ENCODE data around the gene ACP2. TPM values are rescaled to one million over a fixed set of nuclear protein-coding genes. Genes with fewer than 3 reads are reported as not detected.
A peak's percentile ranks its signal among the peaks of the same experiment; 100 is the strongest.

ACP2 gene
- total RNA-seq, 4 donors from 2014 or later = 22.9 to 28.0 (median 24.6) TPM

- Histone ChIP-seq H3K4me1 (no peaks in the 10 kb centered on the region), H3K27me3 (no peaks in the 10 kb centered on the region), H3K27ac (no peak overlapping the region), H3K36me3 (peaks cover 93% of the 10 kb centered on the region), H3K9me3 (no peaks in the 10 kb centered on the region), H3K4me3 (no peak overlapping the region)
- 91% methylated on average over 4 of the region's 4 CpGs for WGBS
- no peak for DNase-seq (ENCODE audit: low spot score in 2 of 2)
- TF ChIP-seq POLR2AphosphoS5 (IDR thresholded peaks at IDR 0.05) = no peak
- no peak for TF ChIP-seq EP300 (IDR thresholded peaks at IDR 0.05)
- TF ChIP-seq POLR2A (IDR thresholded peaks at IDR 0.05) = no peak
- no peak for TF ChIP-seq CTCF (IDR thresholded peaks at IDR 0.05)
Measured at GRCh38 chr11:47278769-47279168, 30.2 kb upstream of the ACP2 start.

DNA sequence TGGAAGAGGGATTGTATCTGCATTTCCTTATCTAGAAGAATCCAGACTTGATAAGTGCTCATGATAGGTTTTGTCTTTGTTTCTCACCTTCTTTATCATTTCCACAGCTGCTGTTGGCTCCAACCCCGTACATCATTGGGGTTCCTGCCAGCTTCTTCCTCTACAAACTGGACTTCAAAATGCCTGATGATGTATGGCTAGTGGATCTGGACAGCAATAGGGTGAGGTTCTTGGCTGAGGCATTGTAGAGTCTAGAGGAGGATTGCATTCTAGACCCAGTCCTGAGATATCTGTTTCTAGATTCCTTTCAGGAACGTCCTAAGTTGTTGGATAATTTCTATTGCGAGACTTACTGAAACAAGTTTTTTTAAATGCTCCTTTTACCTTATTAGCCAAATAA, 29.4 kb upstream of the ACP2 start:
- Histone ChIP-seq H3K9me3 (no peaks in the 10 kb centered on the region), H3K27ac (no peak overlapping the region), H3K27me3 (no peaks in the 10 kb centered on the region), H3K36me3 (peaks cover 86% of the 10 kb centered on the region), H3K4me3 (no peak overlapping the region), H3K4me1 (no peaks in the 10 kb centered on the region)
- no peak for DNase-seq (ENCODE audit: low spot score in 2 of 2)
- TF ChIP-seq EP300 (IDR thresholded peaks at IDR 0.05) (no peak), POLR2A (IDR thresholded peaks at IDR 0.05) (no peak), CTCF (IDR thresholded peaks at IDR 0.05) (no peak), POLR2AphosphoS5 (IDR thresholded peaks at IDR 0.05) (no peak)
- 85% methylated on average over 3 of the region's 3 CpGs for WGBS

DNA sequence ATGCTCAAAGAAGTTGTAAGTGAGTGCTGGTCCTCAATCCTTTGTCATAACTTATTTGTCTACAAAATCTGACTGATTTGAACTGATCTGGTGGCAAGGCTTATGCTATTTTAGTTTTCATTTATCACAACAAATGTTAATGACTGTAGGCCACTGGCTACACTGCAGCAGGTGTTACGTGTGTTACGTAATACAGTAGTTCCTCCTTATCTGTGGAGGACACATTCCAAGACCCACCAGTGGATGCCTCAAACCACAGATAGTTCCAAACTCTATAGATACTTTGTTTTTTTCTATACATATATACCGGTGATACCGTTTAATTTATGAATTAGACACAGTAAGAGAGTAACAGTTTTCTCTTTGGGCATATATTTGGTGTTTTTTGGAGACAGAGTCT, 28.3 kb upstream of the ACP2 start:
- Histone ChIP-seq H3K27me3 (no peaks in the 10 kb centered on the region), H3K4me3 (no peak overlapping the region), H3K9me3 (no peaks in the 10 kb centered on the region), H3K4me1 (peaks cover 9% of the 10 kb centered on the region), H3K27ac (no peak overlapping the region), H3K36me3 (peaks cover 75% of the 10 kb centered on the region)
- DNase-seq (ENCODE audit: low spot score in 2 of 2) = no peak
- WGBS = 85% methylated on average over 4 of the region's 4 CpGs
- TF ChIP-seq CTCF (IDR thresholded peaks at IDR 0.05) (no peak), POLR2A (IDR thresholded peaks at IDR 0.05) (no peak), EP300 (IDR thresholded peaks at IDR 0.05) (no peak), POLR2AphosphoS5 (IDR thresholded peaks at IDR 0.05) (no peak)

- no peak overlapping the region for H3K27ac ChIP-seq
- no peaks in the 10 kb centered on the region for H3K27me3 ChIP-seq
- peaks cover 54% of the 10 kb centered on the region for H3K36me3 ChIP-seq
- DNase-seq (ENCODE audit: low spot score in 2 of 2) = peak in 1 of 2 donors; percentile 52
- 97% methylated on average over 28 of the region's 28 CpGs for WGBS
- H3K4me1 ChIP-seq = peaks cover 26% of the 10 kb centered on the region
- TF ChIP-seq POLR2A (IDR thresholded peaks at IDR 0.05) (no peak), CTCF (IDR thresholded peaks at IDR 0.05) (no peak), POLR2AphosphoS5 (IDR thresholded peaks at IDR 0.05) (no peak), EP300 (IDR thresholded peaks at IDR 0.05) (no peak)
- H3K4me3 ChIP-seq = no peak overlapping the region
- no peaks in the 10 kb centered on the region for H3K9me3 ChIP-seq
Measured at GRCh38 chr11:47274495-47275235, 26.1 kb upstream of the ACP2 start.

DNA sequence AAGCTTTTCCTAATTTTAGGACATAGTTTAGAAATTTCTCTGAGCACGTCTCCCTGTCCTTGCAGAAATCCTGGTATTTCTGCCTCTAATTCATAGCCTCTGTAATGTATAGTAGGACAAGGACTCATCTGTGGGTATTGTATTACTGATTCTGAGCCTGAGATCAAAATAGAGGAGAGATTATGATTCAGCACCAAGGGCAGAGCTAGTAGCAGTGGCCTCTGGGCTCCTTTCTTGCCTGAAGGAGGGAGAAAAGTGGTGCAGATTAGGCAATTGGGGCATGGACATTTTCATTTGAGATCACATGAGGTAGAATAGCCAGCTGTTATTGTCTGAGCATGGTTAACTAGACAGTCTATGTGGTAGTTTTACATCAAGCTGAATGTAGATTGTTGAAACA, 24.1 kb upstream of the ACP2 start:
- peaks cover 41% of the 10 kb centered on the region for H3K4me1 ChIP-seq
- H3K9me3 ChIP-seq = no peaks in the 10 kb centered on the region
- TF ChIP-seq POLR2AphosphoS5 (IDR thresholded peaks at IDR 0.05) = no peak
- no peak for TF ChIP-seq POLR2A (IDR thresholded peaks at IDR 0.05)
- no peak for TF ChIP-seq CTCF (IDR thresholded peaks at IDR 0.05)
- no peak for TF ChIP-seq EP300 (IDR thresholded peaks at IDR 0.05)
- DNase-seq (ENCODE audit: low spot score in 2 of 2) = no peak
- no peaks in the 10 kb centered on the region for H3K27me3 ChIP-seq
- H3K4me3 ChIP-seq = no peak overlapping the region
- peaks cover 35% of the 10 kb centered on the region for H3K36me3 ChIP-seq
- no peak overlapping the region for H3K27ac ChIP-seq
- 0% methylated on average over 1 of the region's 1 CpG for WGBS
